NCI-H1092 (cell line): Measurements from ENCODE around the gene ARHGEF1.
"Not testable (repeated sequence)": the region's sequence is repeated elsewhere in the genome, so short reads cannot be mapped to it uniquely, and the experiment has no call there.

Experiments used
- DNase-seq: peaks from one replicate; lab custom pipeline; 2025; lab: John Stamatoyannopoulos, UW

Gene ARHGEF1

DNA sequence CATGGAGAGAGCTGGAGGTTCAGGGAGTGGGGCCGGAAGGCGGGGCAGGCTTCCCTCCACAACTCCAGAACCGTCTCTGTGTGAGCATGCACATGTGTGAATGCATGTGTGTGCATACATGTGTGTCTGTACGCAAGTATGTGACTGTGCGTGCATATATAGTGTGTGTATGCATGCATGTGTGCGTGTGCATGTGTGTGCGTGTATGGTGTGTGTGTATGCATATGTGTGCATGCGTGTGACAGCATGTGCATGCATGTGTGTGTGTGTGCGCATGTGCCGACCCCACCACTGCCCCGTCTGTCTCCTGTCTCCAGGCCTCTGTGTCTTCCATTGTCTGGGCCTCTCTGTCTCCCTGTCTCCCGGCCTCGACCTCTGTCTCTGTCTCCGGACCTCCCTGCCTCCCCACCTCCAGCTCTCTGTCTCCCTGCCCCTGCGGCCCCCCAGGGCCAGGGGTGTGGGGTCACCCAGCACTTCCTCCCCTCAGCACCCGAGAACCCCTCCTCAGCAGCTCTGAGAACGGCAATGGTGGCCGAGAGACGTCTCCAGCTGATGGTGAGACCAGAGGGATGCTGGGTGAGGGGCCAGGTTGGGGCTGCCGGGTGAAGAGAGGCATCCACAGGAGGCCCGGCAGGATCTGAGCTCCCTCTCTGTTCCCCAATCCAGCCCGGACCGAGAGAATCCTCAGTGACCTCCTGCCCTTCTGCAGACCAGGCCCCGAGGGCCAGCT, 22.5 kb downstream of the ARHGEF1 start:
- DNase-seq = no peak

DNA sequence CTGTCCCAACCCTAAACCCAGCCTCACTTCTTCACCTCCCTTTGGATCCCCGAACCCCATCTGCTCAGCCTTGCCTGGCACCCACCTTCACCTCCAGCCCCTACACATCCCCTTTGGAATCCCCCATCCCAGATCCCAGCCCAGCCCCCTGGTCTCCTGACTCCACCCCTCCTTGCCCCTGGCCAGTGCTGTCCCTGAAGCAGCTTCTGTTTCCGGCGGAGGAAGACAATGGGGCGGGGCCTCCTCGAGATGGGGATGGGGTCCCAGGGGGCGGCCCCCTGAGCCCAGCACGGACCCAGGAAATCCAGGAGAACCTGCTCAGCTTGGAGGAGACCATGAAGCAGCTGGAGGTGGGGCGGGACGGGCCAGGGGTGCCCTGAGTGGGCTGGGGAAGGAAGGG, 23.3 kb downstream of the ARHGEF1 start:
- DNase-seq = no peak

DNA sequence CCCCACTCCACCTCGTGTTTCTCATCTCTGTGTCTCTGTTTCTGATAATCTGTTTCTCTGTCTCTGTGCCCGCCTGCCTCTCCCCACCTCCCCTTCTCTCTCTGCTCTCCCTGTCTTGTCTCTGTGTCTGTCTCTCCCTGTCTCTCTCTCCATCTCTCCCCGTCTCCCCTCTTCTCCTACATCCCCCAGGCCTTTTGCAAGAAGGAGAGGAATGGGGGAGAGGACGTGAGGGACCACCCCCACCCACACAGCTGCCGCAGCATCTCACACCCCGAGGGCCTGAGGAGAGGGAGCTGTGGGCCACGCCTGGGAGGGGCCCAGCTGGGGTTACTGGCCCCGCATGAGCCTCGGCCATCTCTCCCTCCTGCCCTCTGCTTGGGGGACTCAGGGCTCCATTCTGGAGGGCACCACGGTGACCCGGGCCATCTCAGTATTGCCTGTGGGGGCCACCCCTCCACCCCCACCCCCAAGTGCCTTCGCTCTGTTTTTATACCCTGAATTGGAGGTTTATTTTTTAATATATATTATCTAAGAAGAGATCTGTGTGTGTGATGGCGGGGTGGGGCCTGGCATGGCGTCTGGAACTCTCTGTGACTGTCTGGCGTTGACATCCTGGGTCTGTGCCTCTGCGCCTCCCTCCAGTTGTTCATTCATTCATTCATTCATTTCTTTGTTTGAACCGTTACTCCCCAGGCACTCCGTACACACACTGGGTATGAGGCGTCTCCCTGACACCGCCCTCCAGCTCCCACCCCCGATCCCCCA, 24.1 kb downstream of the ARHGEF1 start:
- DNase-seq = no peak

DNA sequence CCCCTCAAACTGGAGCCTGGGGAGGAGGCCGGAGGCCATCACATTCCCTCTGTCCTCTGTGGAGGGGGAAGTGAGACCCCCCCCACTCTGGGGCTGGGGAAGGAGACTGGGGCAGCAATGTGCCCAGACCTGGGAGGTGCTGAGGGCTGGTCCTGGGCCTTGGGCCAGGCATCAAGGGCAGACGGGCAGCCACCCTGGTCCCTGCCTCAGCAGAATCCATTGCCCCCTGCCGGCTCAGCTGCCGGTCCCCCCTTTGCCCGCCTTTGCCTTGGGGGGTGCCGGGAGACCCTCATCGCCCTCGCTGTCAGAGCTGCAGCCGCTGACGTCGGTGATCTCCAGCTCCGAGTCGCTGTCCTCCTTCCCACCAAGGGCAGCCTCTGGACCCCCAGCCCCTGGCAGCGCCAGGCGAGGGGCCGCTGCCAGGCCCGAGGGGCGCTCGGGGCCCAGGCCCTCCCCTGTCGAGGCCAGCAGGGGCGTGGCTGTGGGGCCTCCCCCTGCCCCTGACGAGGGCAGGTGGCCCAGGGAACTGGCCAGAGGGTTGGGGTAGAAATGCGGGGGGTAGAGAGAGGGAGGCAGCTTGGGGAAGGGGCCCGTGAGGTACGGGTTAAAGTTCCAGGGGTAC, 25.1 kb downstream of the ARHGEF1 start:
- DNase-seq = no peak

DNA sequence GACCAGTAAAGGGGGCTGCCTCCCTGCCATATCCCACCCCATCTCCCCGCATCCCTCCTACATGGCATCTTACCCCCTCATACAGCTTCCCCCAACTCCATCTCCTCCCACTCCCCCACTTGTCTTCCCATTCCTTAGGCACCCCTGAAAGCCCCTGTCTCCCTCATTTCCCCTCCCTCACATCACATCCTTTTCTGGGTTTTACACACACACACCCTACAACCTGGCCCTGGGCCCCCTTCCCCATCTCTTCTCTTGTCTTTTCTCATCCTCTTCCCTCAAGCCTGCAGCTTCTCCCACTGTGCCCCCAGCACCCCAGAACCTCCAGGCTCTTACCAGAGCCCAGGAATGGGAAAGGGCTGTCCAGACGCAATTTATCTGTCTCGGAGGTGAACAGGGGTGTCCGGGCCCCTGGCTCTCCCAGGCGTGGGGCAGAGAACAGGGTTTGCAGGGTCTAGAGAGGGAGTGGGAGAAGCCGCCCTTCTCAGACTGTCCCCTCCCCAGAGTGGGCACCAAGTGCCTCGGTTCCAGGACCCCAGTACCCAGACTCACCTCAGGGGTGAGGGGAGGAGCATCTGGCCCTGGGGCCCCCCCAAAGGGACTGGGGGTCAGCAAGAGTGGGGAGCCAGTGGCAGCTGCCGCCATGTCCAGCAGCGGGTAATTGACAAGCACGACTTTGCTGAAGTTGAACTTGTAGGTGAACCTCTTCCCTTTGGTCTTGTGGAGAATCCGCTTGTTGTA, 25.9 kb downstream of the ARHGEF1 start:
- no peak for DNase-seq

DNA sequence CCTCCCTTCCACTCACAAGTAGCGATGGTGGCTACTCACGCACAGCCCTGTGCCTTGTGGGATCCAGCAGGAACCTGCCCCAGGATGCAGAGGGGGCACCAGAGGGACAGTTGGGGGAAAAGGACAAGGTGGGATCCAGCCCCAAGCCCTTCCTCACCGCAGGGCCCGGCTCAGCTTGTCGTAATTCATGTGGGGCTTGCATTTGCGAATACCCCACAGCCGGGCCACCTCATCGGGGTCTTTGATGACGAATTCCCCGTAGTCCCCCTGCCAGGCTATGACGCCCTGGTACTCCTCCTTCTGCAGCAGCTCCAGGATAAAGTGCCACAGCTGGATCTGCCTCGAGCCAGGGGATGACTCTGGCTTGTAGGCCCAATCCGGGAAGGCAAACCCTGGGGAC, 26.7 kb downstream of the ARHGEF1 start:
- DNase-seq = no peak

DNA sequence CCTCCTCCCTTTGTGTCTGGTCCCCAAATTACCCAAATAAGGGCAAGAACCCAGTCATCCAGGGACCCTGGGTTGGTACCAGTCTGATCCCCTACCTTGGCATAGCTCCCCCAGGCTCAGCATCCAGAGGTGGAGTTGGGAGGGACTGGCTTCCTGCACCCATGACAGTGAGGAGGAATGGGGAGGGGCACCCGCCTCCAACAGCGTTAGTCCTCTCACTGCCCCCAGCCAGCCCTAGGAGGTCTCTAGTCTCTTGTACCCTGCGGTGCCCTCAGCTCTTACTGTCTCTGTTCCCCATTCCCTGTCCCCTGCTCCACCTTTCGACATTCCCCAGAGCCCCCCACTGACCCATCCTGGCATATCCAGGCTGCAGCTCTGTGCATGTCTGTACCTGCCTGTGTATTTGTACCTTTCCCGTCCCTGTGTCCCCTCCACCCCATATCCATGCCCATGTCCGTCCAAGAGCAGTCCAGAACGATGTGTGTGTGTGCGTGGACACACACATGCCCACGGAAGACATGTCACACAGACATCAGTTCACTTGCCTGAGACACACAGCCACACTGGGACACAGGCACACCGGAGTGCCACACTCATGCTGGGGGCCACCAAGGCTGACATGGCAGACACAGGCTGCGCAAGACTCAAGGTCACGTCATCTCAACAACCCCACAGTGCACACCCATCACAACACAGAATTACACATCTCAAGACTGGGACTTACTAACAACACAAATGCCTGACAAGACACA, 27.4 kb downstream of the ARHGEF1 start:
- DNase-seq = no peak

DNA sequence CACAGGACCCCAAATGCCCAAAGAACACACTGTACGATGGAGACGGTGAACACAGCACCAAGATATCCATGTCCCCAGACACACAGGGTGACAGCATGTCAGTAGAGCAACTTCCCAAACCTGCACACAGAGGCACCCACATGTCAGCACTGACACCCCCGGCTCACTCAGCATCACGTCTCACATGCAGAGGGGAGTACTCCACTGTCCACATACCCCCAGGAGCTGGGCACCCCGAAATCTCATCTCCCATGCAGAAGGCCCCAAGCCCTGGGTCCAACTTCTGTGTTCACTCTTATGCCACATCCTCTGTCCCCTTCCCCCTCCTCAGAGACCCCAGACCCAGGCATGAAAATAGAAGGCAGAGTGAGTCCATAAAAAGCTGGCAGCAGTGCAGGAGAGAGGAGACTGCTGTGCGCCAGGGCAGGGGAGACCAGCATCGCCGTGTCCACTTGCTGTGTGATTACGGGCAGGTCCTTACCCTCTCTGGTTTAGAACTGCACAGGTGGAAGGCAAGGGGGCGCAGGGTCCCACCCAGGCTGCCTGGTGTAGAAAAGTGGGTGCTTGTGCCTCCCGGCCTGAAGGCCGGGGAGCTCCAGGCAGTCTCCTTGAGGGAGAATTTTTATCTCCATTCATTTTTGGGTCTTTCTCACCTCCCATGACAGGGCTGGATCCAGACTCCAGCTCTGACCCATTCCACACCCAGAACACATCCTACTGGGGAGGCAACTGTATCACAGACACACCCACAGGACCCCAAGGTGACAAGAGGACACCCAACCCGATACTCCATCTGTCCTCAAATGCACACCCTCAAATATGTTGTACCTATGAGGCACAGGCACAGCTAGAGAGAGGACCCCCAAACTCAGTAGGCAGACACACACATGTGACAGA, 28.3 kb downstream of the ARHGEF1 start:
- DNase-seq = no peak

DNA sequence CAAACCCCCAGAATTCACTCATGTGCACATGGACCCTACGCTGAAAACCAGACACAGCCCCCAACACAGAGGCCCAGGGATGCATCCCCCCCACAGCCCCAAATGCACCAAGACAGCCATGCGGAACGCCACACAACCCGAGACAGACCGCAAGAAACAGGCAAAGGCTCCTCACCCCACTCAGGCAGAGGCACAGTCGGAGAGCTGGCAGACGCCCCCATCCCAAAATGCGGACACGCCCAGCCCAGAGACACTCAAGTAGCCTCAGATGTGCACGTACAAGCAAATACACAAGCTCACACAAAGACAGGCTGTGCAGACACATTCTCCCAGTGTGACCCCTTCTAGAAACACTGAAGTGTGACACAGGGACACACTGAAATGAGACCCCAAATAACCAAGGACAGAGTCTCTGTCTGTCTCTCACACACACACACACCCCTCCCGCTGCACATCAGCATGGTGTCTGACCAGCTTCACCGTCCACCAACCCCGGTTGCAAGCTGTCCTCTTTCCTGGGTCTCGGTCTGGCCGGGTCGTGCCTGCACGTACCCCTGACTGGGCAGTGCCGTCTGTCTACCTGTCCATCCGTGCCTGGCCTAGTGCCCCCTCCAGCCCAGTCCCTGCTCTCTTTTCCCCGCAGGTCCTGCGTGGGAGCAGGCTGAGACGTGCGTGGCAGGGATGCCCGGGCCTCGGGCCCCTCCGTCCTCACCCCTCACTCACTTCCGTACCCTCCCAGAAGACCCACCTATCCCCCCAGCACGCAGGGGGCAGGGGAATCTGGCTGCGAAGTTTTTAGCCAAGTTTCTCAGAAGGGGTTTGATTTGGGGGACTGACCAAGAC, 29.1 kb downstream of the ARHGEF1 start:
- no peak for DNase-seq

DNA sequence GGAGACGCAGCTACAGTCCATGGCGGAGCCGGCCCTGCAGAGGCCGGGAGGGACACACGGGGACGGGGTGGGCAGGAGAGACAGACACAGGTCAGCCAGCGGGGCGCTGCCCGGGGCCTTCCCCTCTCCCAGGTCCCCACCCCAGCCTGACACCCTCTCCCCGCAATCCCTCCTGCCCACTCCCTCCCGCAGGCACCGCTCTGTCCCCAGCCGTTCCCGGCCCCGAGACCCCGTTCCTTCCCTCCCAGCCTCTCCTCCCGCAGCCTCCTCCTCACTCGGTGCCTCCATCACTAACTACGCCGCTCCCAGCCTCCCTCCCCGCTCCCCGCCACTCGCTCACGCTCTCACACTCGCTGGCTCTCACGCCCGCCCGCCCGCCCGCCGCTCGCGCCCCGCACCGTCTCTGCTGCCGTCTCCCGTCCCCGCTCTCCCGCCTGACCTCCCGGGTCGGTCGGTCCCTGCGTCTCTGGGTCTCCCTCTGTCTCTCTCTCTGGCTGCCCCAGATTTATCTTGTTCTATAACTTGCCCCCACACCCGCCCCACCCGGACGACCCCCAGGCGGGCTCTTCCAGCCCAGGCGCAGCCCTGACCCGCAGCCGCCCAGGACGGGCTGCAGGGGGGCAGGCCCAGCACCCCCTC, 30.0 kb downstream of the ARHGEF1 start:
- DNase-seq = no peak

DNA sequence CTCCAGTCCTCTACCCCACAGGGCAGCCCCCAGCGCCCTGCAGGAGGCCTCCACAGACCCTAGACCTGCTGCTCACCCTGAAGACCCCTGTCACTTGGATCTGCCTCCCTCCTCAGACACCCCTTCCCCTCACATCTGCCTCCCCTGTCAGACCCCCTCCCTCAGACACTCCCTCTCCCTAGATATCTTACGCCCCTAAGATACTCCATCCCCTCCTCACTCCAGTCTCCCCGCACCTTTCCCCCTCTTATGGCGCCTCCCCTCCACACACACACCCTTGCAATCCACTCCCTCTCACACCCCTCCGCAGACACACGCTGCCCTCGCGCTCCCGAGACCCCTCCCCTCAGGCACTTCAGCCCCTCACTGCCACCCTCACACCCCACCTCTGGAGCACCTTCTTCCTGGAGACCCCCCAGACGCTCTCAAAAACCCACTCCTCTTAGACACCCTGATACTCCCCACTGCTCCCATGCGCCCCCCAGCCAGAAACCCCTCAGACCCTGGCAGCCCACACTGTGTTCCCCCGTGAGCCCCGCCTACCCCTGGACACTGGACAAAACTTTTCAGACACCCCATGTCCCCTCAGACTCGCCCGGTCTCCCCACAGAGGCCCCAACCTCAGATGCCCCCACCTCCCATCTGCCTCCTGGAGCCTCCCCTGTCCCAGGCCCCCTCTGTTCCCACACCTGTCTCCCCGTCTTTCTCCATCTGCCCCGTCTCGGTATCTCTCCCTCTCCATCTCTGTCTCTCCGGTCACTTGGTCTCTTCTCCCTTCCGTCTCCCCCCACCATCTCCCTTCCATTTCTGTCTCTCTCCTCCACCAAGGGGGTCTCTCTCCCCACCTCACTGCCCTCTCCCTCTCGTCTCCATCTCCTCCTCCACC, 30.8 kb downstream of the ARHGEF1 start:
- DNase-seq = no peak

DNA sequence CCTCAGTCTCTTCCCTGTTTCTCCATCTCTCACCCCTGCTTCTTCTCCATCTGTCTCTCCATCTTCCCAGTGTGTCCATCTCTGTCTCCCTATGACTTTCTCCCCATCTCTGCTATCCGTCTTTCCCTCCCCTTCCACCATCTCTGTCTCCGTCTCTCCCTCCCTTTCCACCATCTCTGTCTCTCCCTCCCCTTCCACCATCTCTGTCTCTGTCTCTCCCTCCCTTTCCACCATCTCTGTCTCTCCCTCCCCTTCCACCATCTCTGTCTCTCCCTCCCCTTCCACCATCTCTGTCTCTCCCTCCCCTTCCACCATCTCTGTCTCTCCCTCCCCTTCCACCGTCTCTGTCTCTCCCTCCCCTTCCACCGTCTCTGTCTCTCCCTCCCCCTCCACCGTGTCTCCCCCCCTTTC, 31.4 kb downstream of the ARHGEF1 start:
- not testable (repeated sequence) for DNase-seq

DNA sequence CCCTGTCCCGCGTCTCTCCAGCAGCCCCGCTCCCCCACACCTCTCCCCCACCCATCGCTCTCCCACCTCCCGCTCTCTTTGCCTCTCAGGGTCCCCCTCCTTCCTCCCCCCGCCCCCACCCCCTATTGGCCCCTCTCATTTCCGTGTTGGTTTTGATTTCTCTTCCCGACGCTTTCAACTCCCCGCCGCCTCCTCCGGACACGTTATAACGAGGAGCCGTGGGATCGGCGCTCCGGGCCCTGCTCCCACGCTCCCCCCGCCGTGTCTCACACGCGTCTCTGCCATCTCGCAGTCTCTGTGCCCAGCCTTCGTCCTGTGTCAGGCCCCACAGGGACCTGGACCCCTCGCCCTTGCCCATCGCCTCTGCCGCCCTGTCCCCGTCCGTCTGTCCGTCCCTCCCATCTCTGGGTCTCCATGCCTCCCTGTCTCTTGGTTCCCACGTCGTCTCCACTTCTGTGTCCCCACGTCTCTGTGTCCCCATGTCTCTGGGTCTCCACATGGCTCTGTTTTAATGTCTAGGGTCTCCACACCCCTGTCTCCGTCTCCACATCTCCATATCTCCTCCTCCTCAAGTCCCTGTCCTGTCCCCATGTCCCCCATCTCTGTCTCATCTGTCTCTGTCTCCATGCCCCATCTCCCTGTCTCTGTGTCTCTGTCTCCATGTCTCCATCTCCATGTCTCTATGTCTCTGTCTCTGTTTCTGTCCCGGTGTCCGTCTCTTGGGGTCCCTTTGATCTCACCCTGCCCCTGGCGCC, 32.2 kb downstream of the ARHGEF1 start:
- DNase-seq = no peak

DNA sequence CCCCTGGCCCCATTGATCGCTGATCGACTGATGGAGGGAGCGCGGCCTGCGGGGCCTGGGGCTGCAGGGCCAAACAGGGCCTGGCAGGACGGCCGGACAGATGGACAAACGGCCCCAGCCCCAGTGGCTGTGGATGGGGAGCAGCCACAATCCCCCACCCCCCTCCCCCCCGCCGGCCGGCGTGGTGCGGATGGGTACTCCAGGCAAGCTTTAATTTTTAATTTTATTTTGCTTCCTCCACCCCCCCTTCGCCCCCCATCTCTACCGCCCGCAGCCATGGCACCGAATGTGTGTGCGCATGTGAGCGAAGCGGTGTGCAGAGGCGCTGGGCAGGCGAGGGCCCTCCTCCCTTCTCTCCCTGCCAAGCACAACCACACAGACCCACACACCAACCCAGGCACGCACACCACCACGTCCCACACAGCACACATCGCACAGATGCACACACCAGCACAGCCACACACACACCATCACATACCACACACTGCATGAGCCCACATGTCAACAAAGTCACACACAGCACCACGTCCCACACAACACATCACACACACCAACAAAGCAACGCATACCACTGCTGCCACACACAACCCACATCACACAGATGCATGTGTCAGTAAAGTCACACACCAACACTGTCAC, 32.9 kb downstream of the ARHGEF1 start:
- DNase-seq = no peak

DNA sequence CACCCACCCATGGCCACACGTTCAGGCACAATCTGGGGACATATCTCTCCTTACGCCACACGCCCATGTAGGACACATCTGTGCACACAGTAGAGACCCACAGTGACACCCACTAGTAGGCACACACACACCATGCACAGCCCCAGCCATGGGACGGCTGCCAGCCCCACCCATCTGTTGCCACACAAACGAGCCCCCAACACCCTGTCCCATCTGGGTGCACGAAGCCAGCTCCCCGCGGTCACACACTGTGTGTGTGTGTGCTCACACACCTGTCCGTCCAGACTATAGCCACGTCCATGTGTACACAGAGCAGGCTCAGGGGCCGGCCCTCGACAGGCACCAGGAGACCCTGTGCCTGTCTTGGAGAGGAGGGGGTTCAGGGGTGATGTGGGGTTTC, 34.7 kb downstream of the ARHGEF1 start:
- no peak for DNase-seq

DNA sequence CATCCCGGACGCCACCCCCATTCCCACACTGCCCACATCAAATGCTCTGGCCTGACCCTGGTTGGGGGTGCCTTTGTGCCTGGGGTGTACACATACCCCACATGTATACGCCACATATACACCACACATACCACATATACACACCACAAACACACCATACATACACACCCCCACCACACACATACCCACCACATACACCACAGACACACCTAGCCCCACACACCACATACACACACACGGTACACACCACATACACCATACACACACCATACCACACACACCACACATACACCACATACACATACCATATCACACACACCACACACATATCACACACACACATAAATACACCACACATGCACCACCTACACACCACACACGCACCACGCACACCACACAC, 35.1 kb downstream of the ARHGEF1 start:
- no peak for DNase-seq

DNA sequence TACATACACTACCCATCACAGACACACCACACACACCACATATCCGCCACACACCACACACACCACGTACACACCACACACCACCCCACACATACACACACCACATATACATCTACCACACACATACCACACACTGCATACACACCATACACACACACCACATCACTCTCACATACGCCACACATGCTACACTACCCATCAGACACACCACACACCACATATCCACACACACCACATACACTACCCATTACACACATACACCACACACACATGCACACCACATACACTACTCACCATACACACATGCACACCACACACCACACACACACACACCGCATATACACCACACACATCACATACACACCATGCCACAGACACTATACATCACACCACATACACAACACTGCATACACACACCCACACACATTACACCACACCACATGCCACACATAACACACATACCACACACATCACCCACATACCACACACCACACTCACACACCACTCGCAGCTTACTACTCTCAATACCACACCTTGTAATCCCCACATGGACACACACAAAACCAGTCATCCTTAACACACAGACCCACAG, 35.8 kb downstream of the ARHGEF1 start:
- DNase-seq = no peak
